WTC11 (cell line): ENCODE results near the gene GJA1. TPM values are rescaled to one million over a fixed set of nuclear protein-coding genes. Genes with fewer than 3 reads are reported as not detected.
"Not testable (repeated sequence)": the region's sequence is repeated elsewhere in the genome, so short reads cannot be mapped to it uniquely, and the experiment has no call there.

Experiments
- ATAC-seq: fragments of 200-7000 bp; cut with Tn5 transposase; 2 replicates; pipeline ENCODE4 v1.10.0; 2021; ENCODE audit warnings: mild to moderate bottlenecking, moderate library complexity
- CTCF ChIA-PET: fragments of 300-600 bp; sonication (Branson Sonifier 250); formaldehyde crosslinking; loops from one replicate; lab custom pipeline; 2021; ENCODE audit warnings: antibody characterized with exemption; lab: Charles Lee
- POLR2A ChIA-PET: fragments of 350-600 bp; sonication (Branson Sonifier 250); formaldehyde crosslinking; loops from one replicate; lab custom pipeline; 2021; ENCODE audit warnings: antibody characterized with exemption; lab: Charles Lee
- DNase-seq: peaks from one replicate; pipeline ENCODE4 v3.0.0; 2021; ENCODE audit warnings: low spot score
- H3K27ac Mint-ChIP-seq: 2 replicates; pipeline ENCODE4 v1.8.0; 2021; ENCODE audit warnings: mixed read lengths
- H3K27me3 Mint-ChIP-seq: 2 replicates; pipeline ENCODE4 v1.8.0; 2021; ENCODE audit warnings: low read depth, mild to moderate bottlenecking, moderate library complexity, mixed read lengths
- H3K36me3 Mint-ChIP-seq: 2 replicates; pipeline ENCODE4 v1.8.0; 2021; ENCODE audit warnings: mixed read lengths
- H3K4me1 Mint-ChIP-seq: 2 replicates; pipeline ENCODE4 v1.8.0; 2022; ENCODE audit warnings: mixed read lengths
- H3K4me3 Mint-ChIP-seq: 2 replicates; pipeline ENCODE4 v1.8.0; 2021; ENCODE audit warnings: mild to moderate bottlenecking, moderate library complexity, mixed read lengths
- H3K9me3 Mint-ChIP-seq: 2 replicates; pipeline ENCODE4 v1.8.0; 2021; ENCODE audit warnings: mixed read lengths
- EMX1 ChIP-seq: fragments of 250-450 bp; sonication (Bioruptor Pico); IDR thresholded peaks from 2 replicates; pipeline ENCODE4 v1.8.0; 2021; ENCODE audit warnings: mild to moderate bottlenecking
- GTF2I ChIP-seq: fragments of 250-450 bp; sonication (Bioruptor Pico); conservative IDR thresholded peaks from 2 replicates; pipeline ENCODE4 v1.4.0; 2021; ENCODE audit warnings: mild to moderate bottlenecking
- MXD4 ChIP-seq: fragments of 250-450 bp; sonication (Bioruptor Pico); IDR thresholded peaks from 2 replicates; pipeline ENCODE4 v1.8.0; 2021; ENCODE audit warnings: mild to moderate bottlenecking, moderate library complexity, borderline replicate concordance
- SMAD3 ChIP-seq: sonication (generic); formaldehyde crosslinking; IDR thresholded peaks from 2 replicates; pipeline ENCODE4 v1.8.0; 2022; ENCODE audit warnings: missing genetic modification reagents, mild to moderate bottlenecking, borderline replicate concordance
- SP1 ChIP-seq: sonication (generic); formaldehyde crosslinking; conservative IDR thresholded peaks from 2 replicates; pipeline ENCODE4 v1.8.1; 2022; ENCODE audit warnings: missing genetic modification reagents
- ZNF121 ChIP-seq: sonication (generic); formaldehyde crosslinking; IDR thresholded peaks from 2 replicates; pipeline ENCODE4 v1.8.0; 2023; ENCODE audit warnings: missing genetic modification reagents
- total RNA-seq: library from RNA; stranded (reverse); gene quantifications from 3 replicates; pipeline ENCODE4 v1.2.3, GENCODE V29; 2021
- TF ChIP-seq, protein P1 (sequence below): fragments of 200-600 bp; IDR thresholded peaks from 2 replicates; pipeline ENCODE4 v1.8.0; 2022; ENCODE audit warnings: antibody characterized with exemption
- TF ChIP-seq, protein P2 (sequence below): sonication (generic); formaldehyde crosslinking; IDR thresholded peaks from 2 replicates; pipeline ENCODE4 v1.8.0; 2022; ENCODE audit warnings: mild to moderate bottlenecking, missing genetic modification reagents
- TF ChIP-seq, protein P3 (sequence below): sonication (generic); formaldehyde crosslinking; IDR thresholded peaks from 2 replicates; pipeline ENCODE4 v1.8.0; 2023; ENCODE audit warnings: mild to moderate bottlenecking, missing genetic modification reagents
- TF ChIP-seq, protein P4 (sequence below): sonication (generic); formaldehyde crosslinking; IDR thresholded peaks from 2 replicates; pipeline ENCODE4 v1.8.1; 2023; ENCODE audit warnings: mild to moderate bottlenecking, missing genetic modification reagents, moderate library complexity

GJA1 gene
- total RNA-seq, 1 experiment from 2014 or later, result 546 TPM

DNA sequence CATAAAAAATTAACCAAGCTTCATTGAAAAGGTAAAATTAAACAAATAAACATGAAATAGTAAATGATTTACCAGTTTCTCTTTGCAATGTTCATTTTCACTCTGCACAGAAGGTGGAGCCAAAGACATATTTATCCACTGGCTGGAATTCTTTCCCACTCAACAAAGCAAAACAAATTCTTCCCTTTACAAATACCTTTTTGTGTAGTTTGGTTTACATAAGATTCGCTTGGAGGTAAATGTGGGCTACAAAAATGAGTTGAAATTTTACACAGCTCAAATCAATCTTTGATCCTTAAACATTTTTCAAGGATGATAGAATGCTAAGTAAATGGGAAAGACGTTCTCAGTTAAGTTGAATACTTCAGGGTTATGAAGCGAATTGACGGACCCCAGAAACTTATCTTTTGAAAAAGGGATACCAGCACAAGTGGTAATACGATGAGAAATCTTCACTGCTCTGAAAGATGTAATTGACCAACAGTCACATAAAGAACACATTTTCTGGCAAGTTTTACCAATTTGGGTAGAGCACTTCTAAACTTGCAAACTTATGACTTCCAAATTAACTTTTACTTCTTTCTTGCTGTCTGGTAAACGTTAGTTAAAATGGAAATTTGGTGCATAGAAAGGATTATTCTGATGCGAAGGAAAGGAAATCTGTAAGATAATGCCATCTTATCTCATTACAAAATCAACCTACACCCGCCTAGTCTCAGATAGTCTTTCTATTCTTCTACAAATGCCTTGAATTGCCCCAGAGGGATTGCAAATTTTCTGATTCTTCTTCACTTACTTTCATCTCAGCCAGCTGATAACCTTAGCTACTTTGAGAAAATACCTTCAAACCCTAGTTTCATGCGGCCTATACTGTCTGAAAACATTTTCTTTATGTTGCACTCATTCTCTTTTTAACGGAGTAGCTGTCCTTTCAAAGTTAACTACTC is 4.7 kb upstream of the GJA1 start:
- peak overlapping the region; percentile 94 for H3K27ac Mint-ChIP-seq
- peaks cover 54% of the 10 kb centered on the region for H3K4me1 Mint-ChIP-seq
- DNase-seq (no peak), ATAC-seq (peak; percentile 61)
- no peaks in the 10 kb centered on the region; the same call in 1 of the 2 replicates for H3K36me3 Mint-ChIP-seq
- H3K4me3 Mint-ChIP-seq, result peak overlapping the region; percentile 51
- TF ChIP-seq, protein P1, sequence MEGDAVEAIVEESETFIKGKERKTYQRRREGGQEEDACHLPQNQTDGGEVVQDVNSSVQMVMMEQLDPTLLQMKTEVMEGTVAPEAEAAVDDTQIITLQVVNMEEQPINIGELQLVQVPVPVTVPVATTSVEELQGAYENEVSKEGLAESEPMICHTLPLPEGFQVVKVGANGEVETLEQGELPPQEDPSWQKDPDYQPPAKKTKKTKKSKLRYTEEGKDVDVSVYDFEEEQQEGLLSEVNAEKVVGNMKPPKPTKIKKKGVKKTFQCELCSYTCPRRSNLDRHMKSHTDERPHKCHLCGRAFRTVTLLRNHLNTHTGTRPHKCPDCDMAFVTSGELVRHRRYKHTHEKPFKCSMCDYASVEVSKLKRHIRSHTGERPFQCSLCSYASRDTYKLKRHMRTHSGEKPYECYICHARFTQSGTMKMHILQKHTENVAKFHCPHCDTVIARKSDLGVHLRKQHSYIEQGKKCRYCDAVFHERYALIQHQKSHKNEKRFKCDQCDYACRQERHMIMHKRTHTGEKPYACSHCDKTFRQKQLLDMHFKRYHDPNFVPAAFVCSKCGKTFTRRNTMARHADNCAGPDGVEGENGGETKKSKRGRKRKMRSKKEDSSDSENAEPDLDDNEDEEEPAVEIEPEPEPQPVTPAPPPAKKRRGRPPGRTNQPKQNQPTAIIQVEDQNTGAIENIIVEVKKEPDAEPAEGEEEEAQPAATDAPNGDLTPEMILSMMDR, result 0 out of 2 replicates have a peak, but pooled peaks have one; percentile 31
- TF ChIP-seq, protein P2, sequence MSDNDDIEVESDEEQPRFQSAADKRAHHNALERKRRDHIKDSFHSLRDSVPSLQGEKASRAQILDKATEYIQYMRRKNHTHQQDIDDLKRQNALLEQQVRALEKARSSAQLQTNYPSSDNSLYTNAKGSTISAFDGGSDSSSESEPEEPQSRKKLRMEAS (CRISPR knock-in tag), result 0 out of 2 replicates have a peak, but pooled peaks have one; percentile 21
- TF ChIP-seq SP1 (CRISPR knock-in tag) (peak; percentile 20; the same call in 1 of the 2 replicates), EMX1 (no peak)
- TF ChIP-seq, protein P3, sequence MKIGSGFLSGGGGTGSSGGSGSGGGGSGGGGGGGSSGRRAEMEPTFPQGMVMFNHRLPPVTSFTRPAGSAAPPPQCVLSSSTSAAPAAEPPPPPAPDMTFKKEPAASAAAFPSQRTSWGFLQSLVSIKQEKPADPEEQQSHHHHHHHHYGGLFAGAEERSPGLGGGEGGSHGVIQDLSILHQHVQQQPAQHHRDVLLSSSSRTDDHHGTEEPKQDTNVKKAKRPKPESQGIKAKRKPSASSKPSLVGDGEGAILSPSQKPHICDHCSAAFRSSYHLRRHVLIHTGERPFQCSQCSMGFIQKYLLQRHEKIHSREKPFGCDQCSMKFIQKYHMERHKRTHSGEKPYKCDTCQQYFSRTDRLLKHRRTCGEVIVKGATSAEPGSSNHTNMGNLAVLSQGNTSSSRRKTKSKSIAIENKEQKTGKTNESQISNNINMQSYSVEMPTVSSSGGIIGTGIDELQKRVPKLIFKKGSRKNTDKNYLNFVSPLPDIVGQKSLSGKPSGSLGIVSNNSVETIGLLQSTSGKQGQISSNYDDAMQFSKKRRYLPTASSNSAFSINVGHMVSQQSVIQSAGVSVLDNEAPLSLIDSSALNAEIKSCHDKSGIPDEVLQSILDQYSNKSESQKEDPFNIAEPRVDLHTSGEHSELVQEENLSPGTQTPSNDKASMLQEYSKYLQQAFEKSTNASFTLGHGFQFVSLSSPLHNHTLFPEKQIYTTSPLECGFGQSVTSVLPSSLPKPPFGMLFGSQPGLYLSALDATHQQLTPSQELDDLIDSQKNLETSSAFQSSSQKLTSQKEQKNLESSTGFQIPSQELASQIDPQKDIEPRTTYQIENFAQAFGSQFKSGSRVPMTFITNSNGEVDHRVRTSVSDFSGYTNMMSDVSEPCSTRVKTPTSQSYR (CRISPR knock-in tag), result no peak
- no peaks in the 10 kb centered on the region for H3K27me3 Mint-ChIP-seq
- ChIA-PET POLR2A (interaction anchor here (1.0 kb wide), 1 partner anchor 420 kb away, joined by 4 read pairs; no protein-coding TSS in a partner anchor), CTCF (interaction anchor here (1.1 to 2.3 kb wide), 3 partner anchors 30 to 419 kb away, joined by 3 to 11 read pairs (median 6); no protein-coding TSS in a partner anchor)
- no peaks in the 10 kb centered on the region for H3K9me3 Mint-ChIP-seq

DNA sequence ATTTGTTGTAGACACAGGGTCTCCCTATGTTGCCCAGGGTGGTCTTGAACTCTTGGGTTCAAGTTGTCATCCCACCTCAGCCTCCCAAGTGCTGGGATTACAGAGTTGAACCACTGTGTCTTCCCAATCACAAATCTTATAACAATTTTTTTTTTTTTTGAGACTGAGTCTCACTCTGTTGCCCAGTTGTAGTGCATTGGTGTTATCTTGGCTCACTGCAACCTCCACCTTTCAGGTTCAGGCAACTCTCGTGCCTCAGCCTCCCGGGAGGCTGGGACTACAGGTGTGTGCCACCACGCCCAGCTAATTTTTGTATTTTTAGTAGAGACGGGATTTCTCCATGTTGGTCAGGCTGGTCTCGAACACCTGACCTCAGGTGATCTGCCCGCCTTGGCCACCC is 3.7 kb upstream of the GJA1 start:
- H3K9me3 Mint-ChIP-seq, H3K36me3 Mint-ChIP-seq, H3K27me3 Mint-ChIP-seq, DNase-seq, ATAC-seq: not testable (repeated sequence)
- TF ChIP-seq GTF2I (peak; percentile 83; the same call in 1 of the 2 replicates), ZNF121 (CRISPR knock-in tag) (peak; percentile 83; the same call in 1 of the 2 replicates)
- Mint-ChIP-seq H3K4me1 (peaks cover 51% of the 10 kb centered on the region), H3K27ac (peak overlapping the region; percentile 94), H3K4me3 (0 out of 2 replicates have a peak overlapping the region, but pooled peaks have one; percentile 51)
- ChIA-PET CTCF (interaction anchor here (1.1 to 2.3 kb wide), 4 partner anchors 31 to 418 kb away, joined by 3 to 11 read pairs (median 5); no protein-coding TSS in a partner anchor), POLR2A (interaction anchor here (1.0 kb wide), 1 partner anchor 419 kb away, joined by 4 read pairs; no protein-coding TSS in a partner anchor)

DNA sequence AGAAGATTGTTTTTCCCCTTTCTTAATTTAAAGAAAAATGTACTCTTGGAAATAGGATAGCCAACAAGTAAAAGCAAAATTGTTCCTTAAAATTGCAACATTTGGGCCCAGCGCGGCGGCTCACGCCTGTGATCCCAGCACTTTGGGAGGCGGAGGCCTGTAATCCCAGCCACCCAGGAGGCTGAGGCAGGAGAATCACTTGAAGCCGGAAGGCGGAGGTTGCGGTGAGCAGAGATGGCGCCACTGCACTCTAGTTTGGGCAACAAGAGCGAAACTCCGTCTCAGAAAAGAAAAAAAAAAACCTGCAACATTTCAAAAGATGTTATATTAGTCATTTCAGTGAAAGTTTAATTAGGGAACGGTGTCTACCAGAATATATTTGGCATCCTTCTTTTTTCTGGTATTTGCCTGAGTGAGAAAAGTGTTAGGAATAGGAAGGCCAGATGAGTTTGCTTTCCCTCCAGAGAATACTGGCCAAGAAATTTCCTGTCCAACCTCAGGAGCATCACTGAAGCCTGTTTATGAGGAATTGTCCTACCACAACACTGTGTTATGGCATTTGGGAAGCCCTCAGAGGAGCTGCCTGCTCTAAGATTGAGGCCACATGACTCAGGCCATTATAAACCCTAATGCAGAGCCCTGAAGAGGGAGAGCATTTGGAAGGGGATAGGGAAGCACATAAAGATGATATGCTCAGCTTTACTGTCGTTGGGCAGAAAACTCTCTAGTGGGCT is 1.2 kb upstream of the GJA1 start:
- H3K9me3 Mint-ChIP-seq, result no peaks in the 10 kb centered on the region
- peaks cover 25% of the 10 kb centered on the region for H3K36me3 Mint-ChIP-seq
- H3K27me3 Mint-ChIP-seq, result no peaks in the 10 kb centered on the region; the same call in 1 of the 2 replicates
- ATAC-seq, result no peak
- no peak for TF ChIP-seq SMAD3 (CRISPR knock-in tag)
- TF ChIP-seq MXD4 (CRISPR knock-in tag), result peak; percentile 62; the same call in 1 of the 2 replicates
- TF ChIP-seq, protein P4, sequence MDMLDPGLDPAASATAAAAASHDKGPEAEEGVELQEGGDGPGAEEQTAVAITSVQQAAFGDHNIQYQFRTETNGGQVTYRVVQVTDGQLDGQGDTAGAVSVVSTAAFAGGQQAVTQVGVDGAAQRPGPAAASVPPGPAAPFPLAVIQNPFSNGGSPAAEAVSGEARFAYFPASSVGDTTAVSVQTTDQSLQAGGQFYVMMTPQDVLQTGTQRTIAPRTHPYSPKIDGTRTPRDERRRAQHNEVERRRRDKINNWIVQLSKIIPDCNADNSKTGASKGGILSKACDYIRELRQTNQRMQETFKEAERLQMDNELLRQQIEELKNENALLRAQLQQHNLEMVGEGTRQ (CRISPR knock-in tag), result peak; percentile 35; the same call in 1 of the 2 replicates
- 0 out of 2 replicates have a peak, but pooled peaks have one; percentile 19 for TF ChIP-seq GTF2I
- TF ChIP-seq, all 79 proteins: peak for 3
- CTCF ChIA-PET, result no interaction called here
- Mint-ChIP-seq H3K4me1 (peaks cover 47% of the 10 kb centered on the region), H3K4me3 (peak overlapping the region; percentile 91), H3K27ac (peak overlapping the region; percentile 32; the same call in 1 of the 2 replicates)
- POLR2A ChIA-PET, result interaction anchor here (1.5 kb wide), 1 partner anchor 417 kb away, joined by 6 read pairs; no protein-coding TSS in a partner anchor
- peak; percentile 27 for DNase-seq
